Skin of body (tissue), 2 donors: ENCODE results near the gene FYN. TPM values are rescaled to one million over a fixed set of nuclear protein-coding genes. Genes with fewer than 3 reads are reported as not detected.
"Not testable (repeated sequence)": the region's sequence is repeated elsewhere in the genome, so short reads cannot be mapped to it uniquely, and the experiment has no call there.

Experiments
- DNase-seq: peaks from one replicate; lab custom pipeline; 2025; lab: John Stamatoyannopoulos, UW
- total RNA-seq: library from RNA; depleted of rRNA; stranded (reverse); fragments of >200 nt; gene quantifications from one replicate; pipeline ENCODE4 v1.2.3, GENCODE V29; 2014

The FYN gene
- total RNA-seq, 1 donor from 2014 or later = 145 TPM

- DNase-seq = peak; percentile 55
Observed at GRCh38 chr6:111852725-111853124, 20.5 kb downstream of the FYN start.

GRCh38 chr6:111850295-111850937, 22.8 kb downstream of the FYN start:
- DNase-seq = no peak

- DNase-seq = no peak
Observed at GRCh38 chr6:111849298-111849697, 24.0 kb downstream of the FYN start.

GRCh38 chr6:111848262-111848812, 24.9 kb downstream of the FYN start:
- no peak for DNase-seq

GRCh38 chr6:111846492-111847409, 26.5 kb downstream of the FYN start:
- DNase-seq = no peak

GRCh38 chr6:111846066-111846465, 27.2 kb downstream of the FYN start:
- DNase-seq = peak; percentile 27

- DNase-seq = no peak
Observed at GRCh38 chr6:111845441-111845871, 27.8 kb downstream of the FYN start.

- DNase-seq = no peak
Observed at GRCh38 chr6:111844921-111845320, 28.3 kb downstream of the FYN start.

GRCh38 chr6:111844376-111844775, 28.9 kb downstream of the FYN start:
- no peak for DNase-seq

- DNase-seq = no peak
Observed at GRCh38 chr6:111843347-111844147, 29.7 kb downstream of the FYN start.

GRCh38 chr6:111842891-111843290, 30.4 kb downstream of the FYN start:
- peak; percentile 20 for DNase-seq

GRCh38 chr6:111842271-111842822, 30.9 kb downstream of the FYN start:
- DNase-seq = no peak

GRCh38 chr6:111841822-111842221, 31.4 kb downstream of the FYN start:
- DNase-seq = no peak

- no peak for DNase-seq
Observed at GRCh38 chr6:111840803-111841202, 32.4 kb downstream of the FYN start.

GRCh38 chr6:111838749-111839484, 34.3 kb downstream of the FYN start:
- no peak for DNase-seq

- DNase-seq = no peak
Observed at GRCh38 chr6:111837641-111838500, 35.4 kb downstream of the FYN start.

- no peak for DNase-seq
Observed at GRCh38 chr6:111837007-111837406, 36.2 kb downstream of the FYN start.

- no peak for DNase-seq
Observed at GRCh38 chr6:111835807-111836206, 37.4 kb downstream of the FYN start.

- not testable (repeated sequence) for DNase-seq
Observed at GRCh38 chr6:111835398-111835797, 37.9 kb downstream of the FYN start.

- DNase-seq = no peak
Observed at GRCh38 chr6:111834356-111834755, 38.9 kb downstream of the FYN start.
